T-helper 2 cell (primary cell): Measurements from ENCODE around the gene RABGAP1L.
"Not testable (repeated sequence)": the region's sequence is repeated elsewhere in the genome, so short reads cannot be mapped to it uniquely, and the experiment has no call there.

Experiments used
- DNase-seq, 5 experiments: peaks; one replicate each; pipeline versions ENCODE4 v3.0.0 to v3.0.0-alpha.2; 2012 to 2022

RABGAP1L gene

GRCh38 chr1:174769961-174770549 lies 610.7 kb downstream of the RABGAP1L start:
- peak in 2 of 5 experiments; percentile 21 to 74 for DNase-seq

GRCh38 chr1:174775621-174776020 lies 616.3 kb downstream of the RABGAP1L start:
- DNase-seq = no peak

GRCh38 chr1:174777262-174777661 lies 617.9 kb downstream of the RABGAP1L start:
- no peak for DNase-seq

GRCh38 chr1:174785510-174785909 lies 626.2 kb downstream of the RABGAP1L start:
- DNase-seq = no peak

GRCh38 chr1:174786358-174786757 lies 627.0 kb downstream of the RABGAP1L start:
- DNase-seq = no peak

- DNase-seq = peak in 1 of 5 experiments; percentile 57
These were observed 627.4 kb downstream of the RABGAP1L start for GRCh38 chr1:174786760-174787159.

- DNase-seq = no peak
These were observed 629.7 kb downstream of the RABGAP1L start for GRCh38 chr1:174788981-174789380.

- DNase-seq = peak in 1 of 5 experiments; percentile 41
These were observed 630.1 kb downstream of the RABGAP1L start for GRCh38 chr1:174789399-174789798.

- no peak for DNase-seq
These were observed 632.5 kb downstream of the RABGAP1L start for GRCh38 chr1:174791863-174792262.

- no peak for DNase-seq
These were observed 635.5 kb downstream of the RABGAP1L start for GRCh38 chr1:174794861-174795260.

- DNase-seq = no peak
These were observed 636.5 kb downstream of the RABGAP1L start for GRCh38 chr1:174795806-174796205.

- peak in 1 of 5 experiments; percentile 36 for DNase-seq
These were observed 638.1 kb downstream of the RABGAP1L start for GRCh38 chr1:174797398-174797797.

GRCh38 chr1:174799136-174799479 lies 639.8 kb downstream of the RABGAP1L start:
- DNase-seq = no peak

- peak in 1 of 5 experiments; percentile 32 for DNase-seq
These were observed 641.0 kb downstream of the RABGAP1L start for GRCh38 chr1:174800216-174800851.

GRCh38 chr1:174800876-174801275 lies 641.6 kb downstream of the RABGAP1L start:
- DNase-seq = no peak

- DNase-seq = no peak
These were observed 650.5 kb downstream of the RABGAP1L start for GRCh38 chr1:174809755-174810280.

GRCh38 chr1:174812016-174812415 lies 652.7 kb downstream of the RABGAP1L start:
- no peak for DNase-seq

GRCh38 chr1:174812656-174813055 lies 653.3 kb downstream of the RABGAP1L start:
- DNase-seq = no peak

- peak in 1 of 5 experiments; percentile 28 for DNase-seq
These were observed 655.7 kb downstream of the RABGAP1L start for GRCh38 chr1:174815036-174815435.

GRCh38 chr1:174815474-174815908 lies 656.2 kb downstream of the RABGAP1L start:
- DNase-seq = no peak

- not testable (repeated sequence) for DNase-seq
These were observed 657.3 kb downstream of the RABGAP1L start for GRCh38 chr1:174816621-174817020.

GRCh38 chr1:174818014-174818616 lies 658.8 kb downstream of the RABGAP1L start:
- no peak for DNase-seq

- DNase-seq = no peak
These were observed 659.6 kb downstream of the RABGAP1L start for GRCh38 chr1:174818951-174819350.

GRCh38 chr1:174819596-174819995 lies 660.3 kb downstream of the RABGAP1L start:
- DNase-seq = no peak
